Left ventricle myocardium superior (tissue), 1 donor: ENCODE results near the gene CST4. TPM values are rescaled to one million over a fixed set of nuclear protein-coding genes. Genes with fewer than 3 reads are reported as not detected.
"Not testable (repeated sequence)": the region's sequence is repeated elsewhere in the genome, so short reads cannot be mapped to it uniquely, and the experiment has no call there.

Source experiments
- ATAC-seq: fragments of 200-7000 bp; cut with Tn5 transposase; one replicate; pipeline ENCODE4 v1.9.1; 2020; ENCODE audit warnings: mild to moderate bottlenecking, moderate library complexity
- DNase-seq: peaks from one replicate; pipeline ENCODE4 v3.0.0-alpha.2; 2020
- intact Hi-C: fragments of 100-400 bp; cut with micrococcal nuclease; formaldehyde crosslinking; loops from one replicate; pipeline ENCODE4 v1.11.0; 2022
- total RNA-seq: library from RNA; stranded (reverse); fragmentation: NEBNext Ultra II Directional; extraction: Animal tissue kit (Norgen Biotek cat#: 25700); gene quantifications from one replicate; pipeline ENCODE4 v1.2.1, GENCODE V29; 2021
- donor health status: DM: no; HTN: yes; CAD: no; lungs with severe emphysema.

Gene CST4
- total RNA-seq, 1 donor from 2014 or later = not detected

GRCh38 chr20:23651117-23651516 lies 37.7 kb downstream of the CST4 start:
- no peak for DNase-seq
- no peak for ATAC-seq

GRCh38 chr20:23649830-23650417 lies 38.9 kb downstream of the CST4 start:
- intact Hi-C loops = no loop called here
- DNase-seq (no peak), ATAC-seq (no peak)

More at GRCh38 chr20:23651117-23651516, 37.7 kb downstream of the CST4 start:
- intact Hi-C loops = no loop called here

DNA sequence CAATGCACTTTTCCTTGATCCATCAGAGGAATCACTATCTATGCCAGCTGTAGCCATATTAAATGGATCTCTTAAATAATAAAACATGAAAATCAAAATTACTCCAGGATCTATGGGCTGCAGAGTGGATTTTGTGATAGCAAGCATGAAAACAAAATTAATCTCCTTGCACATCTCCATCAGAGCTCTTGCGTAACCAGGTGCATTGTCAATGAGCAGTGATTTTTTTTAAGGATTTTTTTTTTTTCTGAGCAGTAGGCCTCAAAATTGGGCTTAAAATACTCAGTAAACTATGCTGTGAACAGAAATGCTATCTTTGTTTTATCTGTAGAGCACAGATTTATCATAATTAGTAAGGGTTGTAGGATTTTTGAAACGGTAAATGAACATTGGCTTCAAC lies 39.6 kb downstream of the CST4 start:
- ATAC-seq = no peak
- intact Hi-C loops = no loop called here
- no peak for DNase-seq

- ATAC-seq = no peak
- intact Hi-C loops = no loop called here
- DNase-seq = no peak
These were observed 41.5 kb downstream of the CST4 start for GRCh38 chr20:23647346-23647745.

GRCh38 chr20:23646106-23646873 lies 42.5 kb downstream of the CST4 start:
- intact Hi-C loops = no loop called here
- DNase-seq = no peak
- ATAC-seq = no peak

DNA sequence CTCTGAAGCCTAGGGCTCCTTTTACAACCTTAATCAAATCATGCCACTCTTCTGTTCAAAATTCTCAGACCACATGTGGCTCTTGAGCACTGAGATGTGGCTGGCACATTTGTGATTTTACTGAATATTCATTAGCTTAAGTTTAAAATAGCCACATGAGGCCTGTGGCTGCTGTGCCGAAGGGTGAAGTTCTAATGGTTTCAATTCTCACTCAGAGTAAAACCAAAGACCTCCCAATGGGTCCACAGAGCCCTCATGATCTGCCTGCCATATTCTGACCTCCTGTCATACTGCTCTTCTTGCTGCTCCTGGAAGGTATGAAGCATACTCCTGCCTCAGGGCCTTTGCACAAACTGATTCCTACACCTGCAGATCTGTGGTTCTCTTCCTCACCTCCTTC lies 43.3 kb downstream of the CST4 start:
- intact Hi-C loops = no loop called here
- DNase-seq (no peak), ATAC-seq (no peak)

DNA sequence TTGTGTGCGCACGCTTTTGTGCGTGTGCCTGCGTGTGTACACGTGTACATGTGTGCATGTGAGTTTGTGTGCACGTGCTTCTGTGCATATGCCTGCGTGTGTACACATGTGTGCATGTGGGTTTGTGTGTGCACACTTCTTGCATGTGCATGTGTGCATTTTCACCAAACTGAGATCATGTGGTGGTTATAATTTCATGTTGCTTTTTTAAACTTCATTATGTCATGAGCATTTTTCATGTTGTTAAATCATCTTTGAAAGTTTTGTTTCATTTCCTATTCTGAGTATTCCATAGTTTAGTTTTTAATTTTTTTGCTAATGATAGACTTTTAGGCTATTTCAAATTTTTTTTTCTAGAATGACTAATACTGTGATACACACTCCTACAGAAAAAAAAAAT lies 44.7 kb downstream of the CST4 start:
- intact Hi-C loops = no loop called here
- ATAC-seq = no peak
- DNase-seq = no peak

- ATAC-seq (no peak), DNase-seq (no peak)
- intact Hi-C loops = no loop called here
These were observed 45.2 kb downstream of the CST4 start for GRCh38 chr20:23643659-23644058.

DNA sequence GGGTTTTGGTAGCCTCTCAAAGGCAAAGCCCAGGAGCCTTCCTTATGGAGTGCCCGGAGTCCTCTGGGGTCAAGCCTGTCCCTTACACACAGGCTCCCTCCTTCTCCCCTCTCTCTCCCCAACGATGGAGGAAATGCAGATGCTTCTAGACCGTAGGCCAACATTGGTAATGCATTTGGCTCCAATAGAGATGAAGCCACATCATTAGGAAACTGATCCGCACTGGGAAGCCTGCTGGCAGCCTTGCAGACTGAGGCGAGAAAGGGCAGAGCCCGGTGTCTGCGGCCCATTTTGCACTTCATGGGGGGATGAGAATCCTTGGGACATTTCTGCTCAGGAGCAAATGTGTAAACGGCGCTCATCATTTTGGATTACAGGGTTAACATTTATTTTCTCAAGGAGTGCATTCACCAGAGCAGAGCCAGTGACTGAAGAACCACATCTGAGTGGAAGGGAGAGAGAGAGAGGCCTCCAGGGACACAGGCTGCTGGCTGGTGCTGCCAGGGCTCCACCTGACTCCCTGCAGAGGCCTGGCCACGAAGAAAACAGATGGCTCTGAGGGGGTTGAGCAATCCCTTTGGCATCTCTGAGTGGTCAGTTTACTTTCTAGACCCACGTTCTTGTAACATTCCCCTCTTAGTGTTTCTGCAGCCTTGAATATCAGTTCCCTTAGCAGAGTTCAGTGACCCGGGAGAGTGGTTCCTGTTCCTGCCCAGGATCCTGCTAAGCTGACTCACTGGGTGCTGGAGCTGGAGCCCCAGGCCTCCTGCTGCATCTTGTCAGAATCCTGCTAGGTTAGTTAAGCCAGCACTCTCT lies 46.7 kb downstream of the CST4 start:
- ATAC-seq (peak; percentile 4), DNase-seq (peak; percentile 53)
- intact Hi-C loops = no loop called here

DNA sequence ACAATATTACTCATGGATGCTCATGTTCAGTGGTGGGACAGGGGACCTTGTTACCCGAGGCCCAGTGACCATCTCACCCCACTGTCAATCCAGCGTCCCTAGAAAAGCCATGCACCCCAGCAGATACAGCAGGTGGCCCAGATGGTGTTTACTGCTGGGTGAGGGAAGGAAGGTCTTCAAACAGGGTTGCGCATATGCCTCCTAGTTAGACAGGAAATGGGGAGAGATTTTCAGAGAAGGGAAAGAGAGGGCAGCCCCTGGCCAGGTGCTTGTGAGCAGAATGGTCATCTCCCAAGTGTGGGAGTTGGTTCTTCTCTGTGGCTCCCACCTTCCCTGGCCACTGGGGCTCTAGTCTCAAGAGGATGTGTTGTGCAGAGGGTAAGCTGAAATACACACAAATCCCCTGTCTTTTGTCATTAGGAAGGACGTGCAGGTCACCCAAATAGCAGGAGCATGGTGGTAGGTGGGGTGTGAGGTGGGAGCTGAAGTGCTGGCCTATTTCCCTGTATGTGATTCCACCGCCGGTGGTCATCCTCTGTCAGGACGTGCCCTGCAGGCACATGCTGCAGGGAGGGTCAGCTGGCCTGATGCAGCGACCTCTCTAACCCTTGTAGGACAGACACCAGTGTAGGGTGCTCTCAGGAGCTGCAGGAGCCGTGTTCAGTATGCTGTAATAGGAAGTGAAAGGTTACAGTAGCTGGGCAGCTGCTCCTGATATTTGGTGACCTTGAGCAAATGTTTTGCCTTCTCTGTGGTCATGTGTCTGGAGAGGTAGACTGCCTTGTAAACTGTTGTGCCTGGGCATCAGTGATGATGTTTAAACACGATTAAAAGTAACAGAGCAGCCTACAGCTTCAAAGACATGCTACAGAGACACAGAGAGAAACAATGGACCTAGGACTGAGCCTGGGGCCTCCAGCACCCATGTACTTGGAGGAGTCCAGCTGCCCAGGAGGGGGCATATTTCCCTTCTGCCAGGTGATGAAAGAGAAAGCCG lies 47.9 kb downstream of the CST4 start:
- ATAC-seq = no peak
- intact Hi-C loops = no loop called here
- DNase-seq = no peak

- ATAC-seq (no peak), DNase-seq (no peak)
- intact Hi-C loops = no loop called here
These were observed 48.7 kb downstream of the CST4 start for GRCh38 chr20:23640018-23640601.

GRCh38 chr20:23639490-23639958 lies 49.3 kb downstream of the CST4 start:
- intact Hi-C loops = no loop called here

DNA sequence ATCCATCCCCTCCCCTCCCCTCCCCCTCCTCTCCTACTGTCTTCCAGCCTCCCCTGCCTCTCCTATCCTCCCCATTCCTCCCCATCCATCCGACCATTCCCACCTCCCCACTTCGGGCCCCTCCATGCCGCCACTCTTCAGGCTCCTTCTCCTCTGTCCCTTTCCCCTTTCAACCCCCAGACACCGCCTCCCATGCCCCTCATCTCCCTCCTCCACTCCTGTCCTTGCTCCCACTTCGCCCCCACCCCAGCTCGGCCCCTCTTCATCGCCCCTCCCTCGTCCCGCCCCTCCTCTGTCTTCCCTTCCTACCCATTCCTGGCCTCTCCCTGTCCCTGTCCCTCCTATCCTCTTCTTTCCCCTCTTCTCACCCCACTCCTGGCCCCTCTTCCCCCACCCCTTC lies 50.5 kb downstream of the CST4 start:
- no peak for ATAC-seq
- DNase-seq = no peak
- intact Hi-C loops = no loop called here

More at GRCh38 chr20:23639490-23639958, 49.3 kb downstream of the CST4 start:
- ATAC-seq (no peak), DNase-seq (no peak)

GRCh38 chr20:23637282-23638221 lies 51.3 kb downstream of the CST4 start, which contains the start of gene CST3:
Gene CST3, minus strand, starts transcription at chr20:23637955. Its CDS starts 93 bp downstream, at chr20:23637862.
- DNase-seq (peak; percentile 95), ATAC-seq (peak; percentile 86)
- intact Hi-C loops = no loop called here

GRCh38 chr20:23636908-23637281 lies 51.9 kb downstream of the CST4 start:
- intact Hi-C loops = no loop called here
- no peak for DNase-seq
- no peak for ATAC-seq

- ATAC-seq (no peak), DNase-seq (no peak)
- intact Hi-C loops = no loop called here
These were observed 52.5 kb downstream of the CST4 start for GRCh38 chr20:23636182-23636907.

DNA sequence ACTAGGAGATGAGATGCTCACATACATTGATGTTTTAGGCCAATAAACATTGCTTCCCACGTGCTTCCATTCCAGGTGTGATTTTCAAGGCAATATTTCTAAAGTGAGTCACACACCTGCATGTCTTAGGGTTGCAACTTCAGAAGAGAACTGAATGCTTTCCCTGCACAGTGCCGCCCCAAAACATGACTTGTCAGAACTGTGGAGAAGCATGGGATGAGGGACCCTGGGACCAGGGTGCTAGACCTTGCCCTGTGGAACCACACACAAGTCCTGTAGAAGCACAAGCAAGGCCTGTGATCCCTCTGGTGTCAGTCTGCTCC lies 53.1 kb downstream of the CST4 start:
- intact Hi-C loops, ATAC-seq, DNase-seq: not testable (repeated sequence)
